Endothelial cell of umbilical vein (primary cell): ENCODE results near the gene DERA. TPM values are rescaled to one million over a fixed set of nuclear protein-coding genes. Genes with fewer than 3 reads are reported as not detected.

Experiments used
- BruUV-seq: library from RNA; stranded (reverse); fragments of 400-500 nt; replicated peaks from 2 replicates; lab custom pipeline; 2021; lab: Mats Ljungman, UMichigan
- CTCF ChIA-PET: fragments of 300-600, 350-600 bp; sonication (Branson Sonifier 250); formaldehyde crosslinking; loops from one replicate; lab custom pipeline; 2021; ENCODE audit warnings: antibody characterized with exemption, inconsistent platforms; lab: Charles Lee
- POLR2A ChIA-PET: fragments of 300-600, 350-600 bp; sonication (Branson Sonifier 250); formaldehyde crosslinking; loops from one replicate; lab custom pipeline; 2021; ENCODE audit warnings: antibody characterized with exemption, inconsistent platforms; lab: Charles Lee
- DNase-seq: peaks from one replicate; pipeline ENCODE4 v3.0.0-alpha.2; 2011; ENCODE audit warnings: low read depth, low spot score
- FAIRE-seq: peaks from 2 replicates; lab custom pipeline; 2011; peaks lifted over from hg19 to GRCh38; lab: Jason Lieb, UNC
- H2AFZ ChIP-seq: 2 replicates; pipeline ENCODE4 v1.6.0; 2012; ENCODE audit warnings: low read depth, low read length, control low read depth, inconsistent platforms
- H3K27ac ChIP-seq: 2 replicates; pipeline ENCODE4 v1.5.1; 2011; ENCODE audit warnings: low read depth, mild to moderate bottlenecking, control low read depth, low read length, moderate library complexity; ENCODE audit not compliant: insufficient read depth
- H3K27me3 ChIP-seq, 2 experiments: 2 replicates each; pipeline versions ENCODE4 v1.6.0 to v1.6.1; 2011; ENCODE audit warnings: low read length in 2 of 2, mixed read lengths in 1 of 2; ENCODE audit not compliant: control insufficient read depth in 2 of 2, insufficient read depth in 2 of 2
- H3K36me3 ChIP-seq, 2 experiments: 2 replicates in 1 of 2; 3 replicates in 1 of 2; pipeline ENCODE4 v1.5.1; 2011; ENCODE audit warnings: low read length in 2 of 2, mild to moderate bottlenecking in 1 of 2, moderate library complexity in 1 of 2; ENCODE audit not compliant: control insufficient read depth in 2 of 2, insufficient read depth in 2 of 2; ENCODE audit errors: extremely low read depth in 1 of 2
- H3K4me1 ChIP-seq: 3 replicates; pipeline ENCODE4 v1.5.1; 2011; ENCODE audit warnings: mild to moderate bottlenecking, low read length; ENCODE audit not compliant: control insufficient read depth, insufficient read depth; ENCODE audit errors: extremely low read depth
- H3K4me2 ChIP-seq: 2 replicates; pipeline ENCODE4 v1.6.1; 2011; ENCODE audit warnings: low read length, control low read depth, mixed read lengths; ENCODE audit not compliant: insufficient read depth
- H3K4me3 ChIP-seq, 3 experiments: fragments of 200-600 bp in 1 of 3; sonication (generic), shearing (Covaris generic) in 1 of 3; replicated peaks in 1 of 3; 2 replicates each; pipeline ENCODE4 v1.5.1; 2011 to 2016; ENCODE audit warnings: control low read depth in 3 of 3, low read length in 3 of 3, mild to moderate bottlenecking in 2 of 3, inconsistent platforms in 1 of 3, low read depth in 1 of 3, moderate library complexity in 1 of 3; ENCODE audit not compliant: insufficient read depth in 1 of 3
- H3K79me2 ChIP-seq: 2 replicates; pipeline ENCODE4 v1.6.0; 2012; ENCODE audit warnings: low read length, inconsistent platforms; ENCODE audit not compliant: control insufficient read depth, insufficient read depth
- H3K9ac ChIP-seq: replicated peaks from 2 replicates; pipeline ENCODE3; 2011; ENCODE audit warnings: low read length, control low read depth; ENCODE audit not compliant: insufficient read depth; ENCODE audit errors: extremely low read depth
- H3K9me1 ChIP-seq: replicated peaks from 3 replicates; pipeline ENCODE4 v1.6.0; 2011; ENCODE audit warnings: mild to moderate bottlenecking, low read length; ENCODE audit not compliant: control insufficient read depth, insufficient read depth; ENCODE audit errors: extremely low read depth
- H3K9me3 ChIP-seq: replicated peaks from 2 replicates; pipeline ENCODE4 v1.5.1; 2012; ENCODE audit warnings: low read length, inconsistent platforms; ENCODE audit not compliant: control insufficient read depth, insufficient read depth
- H4K20me1 ChIP-seq: replicated peaks from 2 replicates; pipeline ENCODE3; 2011; ENCODE audit warnings: mild to moderate bottlenecking, low read length; ENCODE audit not compliant: control insufficient read depth, insufficient read depth; ENCODE audit errors: extremely low read depth
- EZH2 ChIP-seq: IDR thresholded peaks from 2 replicates; pipeline ENCODE4 v1.6.1; 2012; ENCODE audit warnings: borderline replicate concordance, low read depth, mild to moderate bottlenecking, moderate library complexity, low read length, inconsistent platforms; ENCODE audit not compliant: severe bottlenecking
- FOS ChIP-seq: IDR thresholded peaks from 2 replicates; pipeline ENCODE4 v1.6.1; 2011; ENCODE audit warnings: mild to moderate bottlenecking, low read length, moderate library complexity, borderline replicate concordance; ENCODE audit not compliant: insufficient read depth
- GATA2 ChIP-seq: IDR thresholded peaks from 2 replicates; pipeline ENCODE4 v1.7.0; 2011; ENCODE audit warnings: low read depth, mild to moderate bottlenecking, moderate library complexity, mixed read lengths, low read length; ENCODE audit not compliant: insufficient read length, insufficient read depth
- JUN ChIP-seq: IDR thresholded peaks from 2 replicates; pipeline ENCODE4 v1.6.1; 2011; ENCODE audit warnings: borderline replicate concordance, low read depth; ENCODE audit not compliant: insufficient read length, insufficient read depth
- MYC ChIP-seq: IDR thresholded peaks from one replicate; pipeline ENCODE4 v1.6.1; 2011; ENCODE audit warnings: mild to moderate bottlenecking, low read depth, low read length
- POLR2A ChIP-seq: IDR thresholded peaks from 2 replicates; pipeline ENCODE4 v1.6.1; 2012; ENCODE audit warnings: low read depth, mild to moderate bottlenecking, control low read depth, low read length
- POLR2AphosphoS5 ChIP-seq: IDR thresholded peaks from 2 replicates; pipeline ENCODE4 v1.6.1; 2012; ENCODE audit warnings: low read depth, mild to moderate bottlenecking, control low read depth, low read length, moderate library complexity; ENCODE audit not compliant: insufficient read depth
- dilution Hi-C: fragments of 300-500 bp; cut with MboI; formaldehyde crosslinking; loops from one replicate; pipeline ENCODE4 v1.15.0; 2019; ENCODE audit warnings: low sequenced_read_pairs; ENCODE audit not compliant: extremely low pct_ligation_motif_present
- intact Hi-C: fragments of 100-400 bp; cut with micrococcal nuclease; formaldehyde crosslinking; loops from one replicate; pipeline ENCODE4 v1.10.0; 2022
- polyA plus RNA-seq, 4 experiments: library from polyadenylated mRNA; depleted of rRNA in 3 of 4; stranded (reverse) in 3 of 4; unstranded in 1 of 4; fragments of >200 nt; gene quantifications; 2 replicates each; pipeline versions ENCODE4 v1.2.1 to v1.2.3, GENCODE V29; 2011 to 2012; ENCODE audit warnings: missing spikeins in 1 of 4
- total RNA-seq: library from RNA; stranded (reverse); gene quantifications from 2 replicates; pipeline ENCODE4 v1.2.3, GENCODE V29; 2021
- TF ChIP-seq, protein P1 (sequence below): IDR thresholded peaks from 2 replicates; pipeline ENCODE4 v1.6.1; 2011; ENCODE audit not compliant: insufficient read depth, insufficient read length
- TF ChIP-seq, protein P2 (sequence below), 2 donors: IDR thresholded peaks; 1 replicate in 1 of 2; 2 replicates in 1 of 2; pipeline ENCODE4 v1.5.1; 2011; ENCODE audit warnings: low read length in 2 of 2, mild to moderate bottlenecking in 2 of 2, moderate library complexity in 2 of 2, control low read depth in 1 of 2, inconsistent platforms in 1 of 2, low read depth in 1 of 2; ENCODE audit not compliant: insufficient read depth in 1 of 2; ENCODE audit errors: extremely low read depth in 1 of 2

The DERA gene
- total and polyA plus RNA-seq, 2 donors (not counting 3 experiments of a cell fraction or from before 2014, with no cell fraction given): 19.8 to 41.5 TPM

DNA sequence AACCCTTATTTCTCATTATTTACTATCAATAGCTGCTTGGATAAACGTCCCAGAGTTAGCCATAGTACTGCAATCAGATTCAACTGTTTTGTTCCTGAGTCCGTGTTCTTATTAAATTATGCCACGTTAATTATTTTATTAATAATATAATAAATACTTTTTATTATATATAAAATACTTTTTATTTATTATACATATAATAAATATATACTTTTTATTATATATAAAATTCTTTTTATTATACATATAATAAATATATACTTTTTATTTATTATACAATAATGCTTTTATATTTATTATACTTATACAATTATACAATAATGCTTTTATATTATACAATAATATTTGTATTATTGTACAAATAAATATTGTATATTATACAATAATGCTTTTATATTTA, 17.9 kb upstream of the DERA start:
- Histone ChIP-seq H3K27me3 (no peaks in the 10 kb centered on the region), H3K9me3 (no peaks in the 10 kb centered on the region), H3K4me2 (no peak overlapping the region), H2AFZ (no peak overlapping the region), H3K9ac (no peak overlapping the region), H3K4me3 (no peak overlapping the region), H3K36me3 (peaks cover 7 to 17% of the 10 kb centered on the region in 2 experiments), H4K20me1 (peaks cover 2% of the 10 kb centered on the region), H3K4me1 (peaks cover 3% of the 10 kb centered on the region), H3K27ac (no peak overlapping the region), H3K79me2 (peaks cover 30% of the 10 kb centered on the region), H3K9me1 (no peaks in the 10 kb centered on the region)
- no TSS peak for BruUV-seq
- CTCF ChIA-PET: interaction anchor here (1.4 kb wide), 1 partner anchor 15 kb away, joined by 4 read pairs; no protein-coding TSS in a partner anchor
- TF ChIP-seq MYC: no peak
- TF ChIP-seq FOS: no peak
- TF ChIP-seq EZH2: no peak
- TF ChIP-seq POLR2A: no peak
- no peak for TF ChIP-seq POLR2AphosphoS5
- TF ChIP-seq, protein P1, sequence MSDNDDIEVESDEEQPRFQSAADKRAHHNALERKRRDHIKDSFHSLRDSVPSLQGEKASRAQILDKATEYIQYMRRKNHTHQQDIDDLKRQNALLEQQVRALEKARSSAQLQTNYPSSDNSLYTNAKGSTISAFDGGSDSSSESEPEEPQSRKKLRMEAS: no peak
- no peak for TF ChIP-seq GATA2
- no peak for TF ChIP-seq JUN
- TF ChIP-seq, protein P2, sequence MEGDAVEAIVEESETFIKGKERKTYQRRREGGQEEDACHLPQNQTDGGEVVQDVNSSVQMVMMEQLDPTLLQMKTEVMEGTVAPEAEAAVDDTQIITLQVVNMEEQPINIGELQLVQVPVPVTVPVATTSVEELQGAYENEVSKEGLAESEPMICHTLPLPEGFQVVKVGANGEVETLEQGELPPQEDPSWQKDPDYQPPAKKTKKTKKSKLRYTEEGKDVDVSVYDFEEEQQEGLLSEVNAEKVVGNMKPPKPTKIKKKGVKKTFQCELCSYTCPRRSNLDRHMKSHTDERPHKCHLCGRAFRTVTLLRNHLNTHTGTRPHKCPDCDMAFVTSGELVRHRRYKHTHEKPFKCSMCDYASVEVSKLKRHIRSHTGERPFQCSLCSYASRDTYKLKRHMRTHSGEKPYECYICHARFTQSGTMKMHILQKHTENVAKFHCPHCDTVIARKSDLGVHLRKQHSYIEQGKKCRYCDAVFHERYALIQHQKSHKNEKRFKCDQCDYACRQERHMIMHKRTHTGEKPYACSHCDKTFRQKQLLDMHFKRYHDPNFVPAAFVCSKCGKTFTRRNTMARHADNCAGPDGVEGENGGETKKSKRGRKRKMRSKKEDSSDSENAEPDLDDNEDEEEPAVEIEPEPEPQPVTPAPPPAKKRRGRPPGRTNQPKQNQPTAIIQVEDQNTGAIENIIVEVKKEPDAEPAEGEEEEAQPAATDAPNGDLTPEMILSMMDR (IDR thresholded peaks at IDR 0.05; ENCODE audit: extremely low read depth in 1 of 2, insufficient read depth in 1 of 2, low read depth in 1 of 2, low read length in 2 of 2): no peak
- DNase-seq: no peak
- POLR2A ChIA-PET: no interaction called here
- intact Hi-C loops (no loop called here), dilution Hi-C loops (no loop called here)
- FAIRE-seq: no peak
